ENCODE results near the gene LCLAT1.
"Not testable (repeated sequence)": the region's sequence is repeated elsewhere in the genome, so short reads cannot be mapped to it uniquely, and the experiment has no call there.

The LCLAT1 gene

GRCh38 chr2:30641765-30642345, 194.8 kb downstream of the LCLAT1 start:
- no peak for DNase-seq
- no peaks in the 10 kb centered on the region for H3K9me3 ChIP-seq (ENCODE audit: control insufficient read depth, low read length)
- peaks cover 4% of the 10 kb centered on the region for H3K36me3 ChIP-seq (ENCODE audit: control insufficient read depth, insufficient read depth, low read length)
- H3K4me1 ChIP-seq (ENCODE audit: control insufficient read depth, insufficient read depth, low read length, poor library complexity, severe bottlenecking) = no peaks in the 10 kb centered on the region
- H3K4me3 ChIP-seq (ENCODE audit: insufficient read depth, low read depth, low read length, poor library complexity, severe bottlenecking) = no peak overlapping the region
- no peak overlapping the region for H3K27ac ChIP-seq (ENCODE audit: insufficient read depth, low read length, poor library complexity, severe bottlenecking)
- H3K27me3 ChIP-seq (replicated peaks; ENCODE audit: control insufficient read depth, insufficient read depth, low read length, poor library complexity, severe bottlenecking) = no peaks in the 10 kb centered on the region

- not testable (repeated sequence) for H3K27me3 ChIP-seq (replicated peaks; ENCODE audit: control insufficient read depth, insufficient read depth, low read length, poor library complexity, severe bottlenecking); H3K36me3 ChIP-seq (ENCODE audit: control insufficient read depth, insufficient read depth, low read length); H3K4me3 ChIP-seq (ENCODE audit: insufficient read depth, low read depth, low read length, poor library complexity, severe bottlenecking); H3K9me3 ChIP-seq (ENCODE audit: control insufficient read depth, low read length); H3K27ac ChIP-seq (ENCODE audit: insufficient read depth, low read length, poor library complexity, severe bottlenecking); H3K4me1 ChIP-seq (ENCODE audit: control insufficient read depth, insufficient read depth, low read length, poor library complexity, severe bottlenecking); DNase-seq
Measured at GRCh38 chr2:30643013-30643412, 196.0 kb downstream of the LCLAT1 start.

- Histone ChIP-seq H3K4me3 (ENCODE audit: insufficient read depth, low read depth, low read length, poor library complexity, severe bottlenecking) (no peak overlapping the region), H3K9me3 (ENCODE audit: control insufficient read depth, low read length) (no peaks in the 10 kb centered on the region), H3K36me3 (ENCODE audit: control insufficient read depth, insufficient read depth, low read length) (peaks cover 4% of the 10 kb centered on the region), H3K27ac (ENCODE audit: insufficient read depth, low read length, poor library complexity, severe bottlenecking) (no peak overlapping the region), H3K27me3 (replicated peaks; ENCODE audit: control insufficient read depth, insufficient read depth, low read length, poor library complexity, severe bottlenecking) (no peaks in the 10 kb centered on the region), H3K4me1 (ENCODE audit: control insufficient read depth, insufficient read depth, low read length, poor library complexity, severe bottlenecking) (no peaks in the 10 kb centered on the region)
- DNase-seq = no peak
Measured at GRCh38 chr2:30643674-30644073, 196.6 kb downstream of the LCLAT1 start.

- H3K27me3 ChIP-seq (replicated peaks; ENCODE audit: control insufficient read depth, insufficient read depth, low read length, poor library complexity, severe bottlenecking) = no peaks in the 10 kb centered on the region
- H3K27ac ChIP-seq (ENCODE audit: insufficient read depth, low read length, poor library complexity, severe bottlenecking) = no peak overlapping the region
- DNase-seq = no peak
- peaks cover 2% of the 10 kb centered on the region for H3K36me3 ChIP-seq (ENCODE audit: control insufficient read depth, insufficient read depth, low read length)
- no peaks in the 10 kb centered on the region for H3K9me3 ChIP-seq (ENCODE audit: control insufficient read depth, low read length)
- no peaks in the 10 kb centered on the region for H3K4me1 ChIP-seq (ENCODE audit: control insufficient read depth, insufficient read depth, low read length, poor library complexity, severe bottlenecking)
- H3K4me3 ChIP-seq (ENCODE audit: insufficient read depth, low read depth, low read length, poor library complexity, severe bottlenecking) = no peak overlapping the region
Measured at GRCh38 chr2:30645081-30645744, 198.2 kb downstream of the LCLAT1 start.

GRCh38 chr2:30645745-30646119, 198.7 kb downstream of the LCLAT1 start:
- Histone ChIP-seq H3K9me3 (ENCODE audit: control insufficient read depth, low read length) (no peaks in the 10 kb centered on the region), H3K4me1 (ENCODE audit: control insufficient read depth, insufficient read depth, low read length, poor library complexity, severe bottlenecking) (no peaks in the 10 kb centered on the region), H3K4me3 (ENCODE audit: insufficient read depth, low read depth, low read length, poor library complexity, severe bottlenecking) (no peak overlapping the region), H3K27me3 (replicated peaks; ENCODE audit: control insufficient read depth, insufficient read depth, low read length, poor library complexity, severe bottlenecking) (no peaks in the 10 kb centered on the region), H3K36me3 (ENCODE audit: control insufficient read depth, insufficient read depth, low read length) (no peaks in the 10 kb centered on the region), H3K27ac (ENCODE audit: insufficient read depth, low read length, poor library complexity, severe bottlenecking) (no peak overlapping the region)
- no peak for DNase-seq

- no peak for DNase-seq
- no peaks in the 10 kb centered on the region for H3K4me1 ChIP-seq (ENCODE audit: control insufficient read depth, insufficient read depth, low read length, poor library complexity, severe bottlenecking)
- no peak overlapping the region for H3K27ac ChIP-seq (ENCODE audit: insufficient read depth, low read length, poor library complexity, severe bottlenecking)
- H3K27me3 ChIP-seq (replicated peaks; ENCODE audit: control insufficient read depth, insufficient read depth, low read length, poor library complexity, severe bottlenecking) = no peaks in the 10 kb centered on the region
- H3K36me3 ChIP-seq (ENCODE audit: control insufficient read depth, insufficient read depth, low read length) = no peaks in the 10 kb centered on the region
- H3K9me3 ChIP-seq (ENCODE audit: control insufficient read depth, low read length) = no peaks in the 10 kb centered on the region
- no peak overlapping the region for H3K4me3 ChIP-seq (ENCODE audit: insufficient read depth, low read depth, low read length, poor library complexity, severe bottlenecking)
Measured at GRCh38 chr2:30647752-30648457, 200.9 kb downstream of the LCLAT1 start.

GRCh38 chr2:30649278-30649677, 202.2 kb downstream of the LCLAT1 start:
- Histone ChIP-seq H3K36me3 (ENCODE audit: control insufficient read depth, insufficient read depth, low read length) (no peaks in the 10 kb centered on the region), H3K4me3 (ENCODE audit: insufficient read depth, low read depth, low read length, poor library complexity, severe bottlenecking) (no peak overlapping the region)

GRCh38 chr2:30649828-30650227, 202.8 kb downstream of the LCLAT1 start:
- Histone ChIP-seq H3K36me3 (ENCODE audit: control insufficient read depth, insufficient read depth, low read length) (no peaks in the 10 kb centered on the region), H3K27ac (ENCODE audit: insufficient read depth, low read length, poor library complexity, severe bottlenecking) (no peak overlapping the region), H3K4me1 (ENCODE audit: control insufficient read depth, insufficient read depth, low read length, poor library complexity, severe bottlenecking) (no peaks in the 10 kb centered on the region), H3K9me3 (ENCODE audit: control insufficient read depth, low read length) (no peaks in the 10 kb centered on the region), H3K27me3 (replicated peaks; ENCODE audit: control insufficient read depth, insufficient read depth, low read length, poor library complexity, severe bottlenecking) (no peaks in the 10 kb centered on the region), H3K4me3 (ENCODE audit: insufficient read depth, low read depth, low read length, poor library complexity, severe bottlenecking) (no peak overlapping the region)
- DNase-seq = no peak

More at GRCh38 chr2:30649278-30649677, 202.2 kb downstream of the LCLAT1 start:
- Histone ChIP-seq H3K4me1 (ENCODE audit: control insufficient read depth, insufficient read depth, low read length, poor library complexity, severe bottlenecking) (no peaks in the 10 kb centered on the region), H3K27me3 (replicated peaks; ENCODE audit: control insufficient read depth, insufficient read depth, low read length, poor library complexity, severe bottlenecking) (no peaks in the 10 kb centered on the region), H3K27ac (ENCODE audit: insufficient read depth, low read length, poor library complexity, severe bottlenecking) (no peak overlapping the region), H3K9me3 (ENCODE audit: control insufficient read depth, low read length) (no peaks in the 10 kb centered on the region)
- DNase-seq = no peak

GRCh38 chr2:30652271-30652915, 205.3 kb downstream of the LCLAT1 start:
- no peak for DNase-seq
- H3K4me3 ChIP-seq (ENCODE audit: insufficient read depth, low read depth, low read length, poor library complexity, severe bottlenecking) = no peak overlapping the region
- H3K27me3 ChIP-seq (replicated peaks; ENCODE audit: control insufficient read depth, insufficient read depth, low read length, poor library complexity, severe bottlenecking) = no peaks in the 10 kb centered on the region
- no peaks in the 10 kb centered on the region for H3K4me1 ChIP-seq (ENCODE audit: control insufficient read depth, insufficient read depth, low read length, poor library complexity, severe bottlenecking)
- H3K9me3 ChIP-seq (ENCODE audit: control insufficient read depth, low read length) = no peaks in the 10 kb centered on the region
- H3K36me3 ChIP-seq (ENCODE audit: control insufficient read depth, insufficient read depth, low read length) = no peaks in the 10 kb centered on the region
- H3K27ac ChIP-seq (ENCODE audit: insufficient read depth, low read length, poor library complexity, severe bottlenecking) = no peak overlapping the region

- Histone ChIP-seq H3K36me3 (ENCODE audit: control insufficient read depth, insufficient read depth, low read length) (no peaks in the 10 kb centered on the region), H3K27ac (ENCODE audit: insufficient read depth, low read length, poor library complexity, severe bottlenecking) (no peak overlapping the region), H3K4me3 (ENCODE audit: insufficient read depth, low read depth, low read length, poor library complexity, severe bottlenecking) (no peak overlapping the region), H3K4me1 (ENCODE audit: control insufficient read depth, insufficient read depth, low read length, poor library complexity, severe bottlenecking) (no peaks in the 10 kb centered on the region), H3K9me3 (ENCODE audit: control insufficient read depth, low read length) (no peaks in the 10 kb centered on the region), H3K27me3 (replicated peaks; ENCODE audit: control insufficient read depth, insufficient read depth, low read length, poor library complexity, severe bottlenecking) (no peaks in the 10 kb centered on the region)
- DNase-seq = no peak
Measured at GRCh38 chr2:30653847-30654246, 206.8 kb downstream of the LCLAT1 start.
